NCI-H2227 treated with DMSO at 0.1 percent for 48 hours (cell line): ENCODE measurements around the gene HLA-DQB2.
A peak's percentile ranks its signal among the peaks of the same experiment; 100 is the strongest.
"Not testable (repeated sequence)": the region's sequence is repeated elsewhere in the genome, so short reads cannot be mapped to it uniquely, and the experiment has no call there.

ENCODE experiments used
- DNase-seq: peaks from one replicate; lab custom pipeline; 2025; lab: John Stamatoyannopoulos, UW

The HLA-DQB2 gene

DNA sequence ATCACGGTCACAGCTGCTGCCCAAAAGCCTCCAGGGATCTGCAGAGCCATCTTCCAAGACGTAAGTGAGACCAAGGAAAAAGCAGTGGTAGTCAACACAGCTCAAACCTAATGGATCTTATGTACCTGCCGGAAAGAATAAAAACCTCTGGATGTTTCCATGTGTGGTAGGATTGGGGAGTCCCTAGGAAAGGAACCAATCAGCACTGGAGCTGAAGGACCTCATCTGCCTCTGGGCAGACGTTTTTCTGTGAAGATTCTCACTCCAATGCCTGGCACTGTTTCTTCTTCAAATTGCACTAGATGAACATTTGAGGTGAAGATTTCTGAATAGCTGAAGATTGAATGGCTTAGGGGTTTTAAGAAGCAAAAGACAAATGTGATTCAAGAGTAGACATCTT, at the start of gene HLA-DQB2:
TSS of gene HLA-DQB2 (minus strand) at position 112 of the 400 bp plus-strand sequence. CDS start at position 50, 62 bp downstream.
- DNase-seq: no peak

DNA sequence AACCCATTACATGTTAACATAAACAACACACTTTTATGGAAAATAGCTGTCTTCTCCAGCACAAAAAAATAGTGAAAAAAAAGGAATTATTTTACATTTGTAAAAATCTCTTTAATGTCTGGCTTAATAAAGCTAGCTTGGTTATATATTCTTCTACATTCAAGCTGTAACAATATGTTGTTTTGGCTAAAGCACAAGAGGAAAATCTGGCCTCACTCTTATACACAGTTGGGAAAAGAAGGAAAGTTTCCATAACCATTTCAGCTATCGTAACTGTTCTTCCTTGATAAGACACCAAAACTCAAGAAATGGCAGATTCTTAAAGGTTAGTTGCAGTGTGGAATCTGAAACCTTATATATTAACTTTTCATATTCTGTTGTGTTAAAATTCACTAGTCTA, 45.8 kb upstream of the HLA-DQB2 start:
- DNase-seq: no peak

DNA sequence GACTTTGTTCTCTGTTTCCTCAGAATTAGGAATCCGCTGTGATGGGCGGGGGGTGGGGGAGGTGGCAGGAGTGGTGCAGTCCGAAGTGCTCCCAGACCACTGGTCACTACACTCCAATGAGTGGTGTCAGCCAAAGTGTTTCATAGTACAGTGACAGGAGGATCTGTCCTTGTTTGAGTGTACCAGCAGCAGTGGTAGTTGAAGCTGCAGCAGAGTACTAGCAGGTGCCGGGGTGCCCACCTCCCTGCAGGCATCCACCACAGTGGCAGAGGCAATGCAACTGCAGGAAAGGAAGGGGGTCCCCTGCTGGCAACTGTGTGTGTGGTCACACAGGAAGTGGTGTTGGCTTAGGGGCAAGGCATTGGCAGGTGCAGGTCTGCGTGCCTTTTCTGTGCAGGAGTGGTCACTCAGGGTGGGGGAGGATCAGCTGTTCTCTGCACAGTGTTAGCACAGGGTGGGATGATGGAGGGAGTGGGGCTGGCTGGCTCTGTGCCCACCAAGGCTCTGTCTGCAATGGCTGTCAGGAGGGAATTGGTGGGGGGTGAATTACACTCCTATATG, 43.8 kb upstream of the HLA-DQB2 start:
- no peak for DNase-seq

DNA sequence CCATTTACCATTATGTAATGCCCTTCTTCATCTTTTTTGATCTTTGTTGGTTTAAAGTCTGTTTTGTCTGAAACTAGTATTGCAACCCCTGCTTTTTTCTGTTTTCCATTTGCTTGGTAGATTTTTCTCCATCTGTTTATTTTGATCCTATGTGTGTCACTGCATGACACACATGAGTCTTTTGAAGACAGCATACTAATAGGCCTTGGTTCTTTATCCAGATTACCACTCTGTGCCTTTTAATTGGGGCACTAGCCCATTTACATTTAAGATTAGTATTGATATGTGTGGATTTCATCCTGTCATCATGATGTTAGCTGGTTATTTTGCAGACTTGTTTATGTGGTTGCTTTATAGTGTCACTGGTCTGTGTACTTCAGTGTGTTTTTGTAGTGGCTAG, 42.1 kb upstream of the HLA-DQB2 start:
- not testable (repeated sequence) for DNase-seq

DNA sequence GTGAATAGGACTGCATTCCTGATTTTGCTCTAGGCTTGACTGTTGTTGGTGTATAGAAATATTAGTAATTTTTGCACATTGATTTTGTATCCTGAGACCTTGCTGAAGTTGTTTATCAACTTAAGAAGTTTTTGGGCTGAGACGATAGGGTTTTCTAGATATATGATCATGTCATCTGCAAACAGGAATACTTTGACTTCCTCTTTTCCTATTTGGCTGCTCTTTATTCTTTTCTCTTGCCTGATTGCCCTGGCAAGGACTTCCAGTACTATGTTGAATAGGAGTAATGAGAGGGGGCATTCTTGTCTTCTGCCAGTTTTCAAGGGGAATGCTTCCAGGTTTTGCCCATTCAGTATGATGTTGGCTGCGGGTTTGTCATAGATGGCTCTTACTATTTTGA, 40.1 kb upstream of the HLA-DQB2 start:
- DNase-seq: no peak

DNA sequence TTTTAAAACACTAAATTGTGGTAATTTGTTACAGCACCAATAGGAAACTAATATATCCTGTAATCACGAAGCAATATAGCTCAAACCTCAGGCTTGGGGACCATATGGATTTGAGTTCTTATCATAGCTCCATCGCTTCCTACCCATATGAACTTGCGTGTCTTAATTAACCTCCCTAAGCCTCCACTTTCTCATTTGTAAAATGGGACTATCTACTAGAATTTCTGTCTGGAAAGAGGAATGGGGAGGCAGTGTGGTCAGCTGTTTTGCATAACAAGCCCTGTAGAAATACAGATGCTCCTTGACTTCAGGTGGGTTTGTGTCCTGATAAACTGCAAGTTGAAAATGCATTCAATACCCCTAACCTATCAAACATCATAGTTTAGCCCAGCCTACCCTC, 36.4 kb upstream of the HLA-DQB2 start:
- no peak for DNase-seq

DNA sequence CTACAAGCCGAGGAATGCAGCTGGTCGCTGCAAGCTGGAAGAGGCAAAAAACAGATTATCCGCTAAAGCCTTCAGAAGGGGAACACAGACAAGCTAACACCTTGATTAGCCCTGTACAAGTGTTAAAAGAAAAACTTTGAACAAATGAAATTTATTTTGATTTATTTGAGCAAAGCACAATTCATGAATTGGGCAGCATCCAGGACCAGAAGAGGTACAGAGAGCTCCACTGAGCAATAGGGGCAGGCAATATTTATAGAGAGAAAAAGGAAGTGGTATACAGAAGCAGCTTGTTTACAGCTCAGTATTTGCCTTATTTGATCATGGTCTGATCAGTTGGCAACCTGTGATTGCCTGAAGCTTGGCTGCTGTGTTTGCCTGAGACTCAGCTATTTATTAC, 35.8 kb upstream of the HLA-DQB2 start:
- no peak for DNase-seq

DNA sequence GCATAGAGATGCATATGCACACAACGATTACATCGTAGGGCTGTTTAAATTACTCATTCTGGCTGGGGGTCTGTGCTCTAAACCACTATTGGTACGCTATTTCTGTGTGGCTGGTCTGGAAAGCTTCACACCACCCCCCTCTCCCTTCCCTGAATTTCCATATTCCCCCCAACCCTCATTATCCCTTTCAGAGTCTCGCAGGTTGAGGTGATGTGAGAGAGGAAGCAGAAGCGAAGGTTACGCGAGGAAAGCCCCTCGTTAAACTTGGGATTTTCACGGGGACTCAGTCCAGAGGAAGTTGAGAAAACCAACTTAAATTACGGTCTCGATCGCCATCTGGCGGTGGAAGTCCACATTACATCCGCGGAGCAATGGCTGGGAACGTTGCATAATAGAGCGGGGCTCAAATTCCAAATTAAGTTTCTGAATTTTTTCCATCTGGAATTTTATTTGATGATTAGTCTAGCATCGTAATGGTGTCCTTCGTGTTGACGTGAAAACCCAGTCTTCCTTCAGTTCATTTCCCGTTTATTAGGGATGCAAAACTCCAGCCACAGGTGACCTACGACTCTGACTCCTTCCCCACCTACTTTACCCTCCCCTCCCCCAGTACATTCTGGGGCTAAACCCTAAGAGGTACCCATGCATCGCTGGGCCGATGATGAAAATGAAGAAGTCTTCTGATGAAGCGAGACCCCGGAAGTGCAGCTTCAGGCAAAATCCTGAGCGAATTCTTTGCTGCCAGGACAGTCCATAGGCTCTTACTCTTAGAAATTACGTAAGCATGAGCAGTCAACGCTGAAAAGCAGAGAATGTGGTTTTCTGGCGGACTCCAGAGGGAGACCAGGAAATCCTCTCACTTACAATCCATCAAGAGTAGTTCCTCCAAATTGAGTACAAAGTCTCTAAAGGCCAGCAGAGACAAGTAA, 33.8 kb upstream of the HLA-DQB2 start:
- DNase-seq: peak; percentile 29

DNA sequence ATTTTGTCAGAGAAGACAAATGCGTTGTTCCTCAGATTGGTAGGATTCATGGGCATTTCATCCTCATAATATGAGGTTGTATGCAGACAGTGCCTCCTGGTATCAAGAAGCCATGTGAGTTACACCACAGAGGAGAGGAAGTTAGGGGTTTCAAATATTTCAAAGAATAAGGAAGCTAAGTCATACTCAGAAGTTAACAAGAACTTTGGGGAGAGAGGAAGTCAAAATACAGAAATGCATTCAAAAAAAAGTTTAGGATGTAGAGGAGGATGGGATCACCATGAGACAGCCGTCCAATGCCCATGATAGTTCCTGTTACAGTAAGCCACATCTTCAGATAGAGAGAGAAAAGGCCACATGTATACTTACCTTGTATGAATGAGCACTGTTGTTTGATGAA, 31.2 kb upstream of the HLA-DQB2 start:
- DNase-seq: no peak

DNA sequence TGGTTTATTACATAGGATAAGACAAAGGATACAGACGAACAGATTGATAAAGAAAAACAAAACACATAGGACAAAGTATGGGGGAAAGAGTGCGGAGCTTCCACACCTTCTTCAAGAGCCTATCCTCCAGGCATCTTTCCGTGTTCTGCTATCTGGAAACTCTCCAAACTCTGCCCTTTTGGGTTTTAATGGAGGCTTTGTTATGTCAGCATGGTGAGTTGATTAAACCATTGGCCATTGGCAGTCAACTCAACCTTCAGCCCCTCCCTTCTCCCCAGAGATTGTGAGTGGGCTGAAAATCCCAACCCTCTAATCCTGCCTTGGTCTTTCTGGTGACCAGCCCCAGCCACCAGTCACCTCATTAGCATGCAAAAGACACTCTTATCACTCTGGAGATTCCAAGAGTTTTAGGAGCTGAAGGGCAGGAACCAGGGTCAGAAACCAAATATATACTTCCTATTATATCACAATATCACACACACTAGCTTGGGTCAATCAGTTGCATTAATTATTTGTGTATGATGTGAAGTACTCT, 29.6 kb upstream of the HLA-DQB2 start:
- no peak for DNase-seq

DNA sequence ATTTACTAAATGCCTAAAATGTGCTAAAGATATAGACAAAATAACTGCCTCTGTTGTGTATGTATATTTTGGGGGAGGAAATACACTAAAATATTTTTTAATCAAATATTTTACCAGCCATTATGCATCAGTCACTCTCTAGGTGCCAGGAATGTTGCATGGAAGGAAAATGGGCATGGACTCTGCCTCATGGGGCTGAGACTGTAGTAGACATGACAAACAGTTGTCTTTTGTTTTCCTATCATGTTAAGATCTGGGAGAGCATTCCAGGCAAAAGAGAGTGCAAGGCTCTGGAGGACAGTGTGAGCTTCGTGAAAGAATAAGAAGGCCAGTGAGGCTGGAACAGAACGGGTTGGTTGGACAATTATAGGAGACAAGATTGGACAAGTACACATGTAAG, 27.0 kb upstream of the HLA-DQB2 start:
- DNase-seq: no peak

DNA sequence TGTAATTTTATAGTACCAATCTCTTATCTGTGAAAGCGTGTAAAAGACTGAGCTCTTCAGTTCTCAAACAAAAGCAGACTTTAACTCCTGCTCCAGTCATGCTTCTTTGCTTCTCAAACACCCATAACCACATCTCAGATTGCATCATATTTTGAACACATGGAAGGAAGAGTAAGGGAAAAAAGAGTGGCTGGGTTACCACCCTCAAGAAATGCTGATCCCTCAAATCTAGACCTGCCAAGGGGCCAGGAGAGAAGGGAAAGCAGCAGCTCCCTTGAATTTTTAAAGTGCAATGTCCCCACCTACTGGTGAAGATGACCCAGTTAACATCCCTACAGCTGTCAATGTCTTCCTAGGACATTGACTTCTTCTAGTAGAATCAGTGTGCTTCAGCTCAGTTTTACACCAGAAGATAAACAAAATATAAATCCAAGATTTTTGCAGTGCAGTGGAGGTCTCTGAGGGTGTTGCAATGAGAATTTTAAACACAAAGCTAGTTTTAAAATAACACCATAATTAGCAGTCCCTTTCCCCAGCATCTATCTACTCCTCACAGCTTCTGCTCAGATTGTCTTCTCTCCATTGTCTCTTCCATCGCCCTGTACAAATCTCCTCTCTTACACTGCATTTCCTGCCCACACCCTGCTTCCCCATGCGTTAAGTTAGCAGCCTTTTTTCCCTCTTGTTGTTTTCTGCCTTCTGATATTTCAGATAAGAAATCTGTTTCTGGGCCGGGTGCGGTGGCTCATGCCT, 22.6 kb upstream of the HLA-DQB2 start:
- peak; percentile 53 for DNase-seq

DNA sequence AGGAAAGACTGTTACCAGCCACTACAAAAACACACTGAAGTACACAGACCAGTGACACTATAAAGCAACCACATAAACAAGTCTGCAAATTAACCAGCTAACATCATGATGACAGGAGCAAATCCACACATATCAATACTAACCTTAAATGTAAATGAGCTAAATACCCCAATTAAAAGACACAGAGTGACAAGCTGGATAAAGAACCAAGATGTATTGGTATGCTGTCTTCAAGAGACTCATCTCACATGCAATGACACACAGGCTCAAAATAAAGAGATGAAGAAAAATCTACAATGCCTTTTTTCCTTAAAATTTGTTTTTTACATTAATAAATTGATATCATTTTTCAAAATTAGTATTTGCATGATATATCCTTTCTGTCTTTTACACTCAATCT, 19.6 kb upstream of the HLA-DQB2 start:
- not testable (repeated sequence) for DNase-seq

DNA sequence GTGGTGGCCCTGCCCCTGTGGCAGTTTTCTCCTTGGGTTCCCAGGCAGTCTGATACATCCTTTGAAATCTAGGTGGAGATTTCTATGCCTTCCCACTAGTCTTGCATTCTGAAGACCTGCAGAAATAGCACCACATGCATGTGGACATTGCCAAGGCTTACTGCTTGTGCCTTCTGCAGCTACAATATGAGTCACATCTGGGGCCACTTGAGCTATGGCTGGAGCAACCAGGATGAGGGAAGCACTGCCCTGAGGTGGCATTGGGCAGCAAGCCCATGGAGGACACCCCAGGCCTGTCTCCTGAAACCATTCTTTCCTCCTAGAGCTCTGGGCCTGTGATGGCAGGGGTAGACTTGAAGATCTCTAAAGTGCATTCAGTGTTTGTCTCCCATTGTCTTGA, 15.7 kb upstream of the HLA-DQB2 start:
- DNase-seq: no peak

DNA sequence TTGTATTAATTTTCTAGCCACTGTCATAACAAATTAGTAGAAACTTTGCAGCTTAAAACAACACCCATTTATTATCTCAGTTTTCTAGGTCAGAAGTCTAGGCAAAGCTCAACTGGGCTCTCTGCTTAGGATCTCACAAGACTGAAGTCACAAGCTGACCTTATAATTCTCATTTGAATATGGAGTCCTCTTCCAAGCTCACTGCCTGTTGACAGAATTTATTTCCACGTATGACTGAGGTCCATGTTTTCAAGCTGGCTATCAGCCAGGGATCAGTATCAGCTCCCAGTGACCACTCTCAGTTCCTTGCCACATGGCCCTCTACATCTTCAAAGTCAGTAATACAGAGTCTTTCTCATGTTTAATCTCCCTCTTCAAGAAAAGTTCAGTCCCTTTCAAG, 11.7 kb upstream of the HLA-DQB2 start:
- no peak for DNase-seq

DNA sequence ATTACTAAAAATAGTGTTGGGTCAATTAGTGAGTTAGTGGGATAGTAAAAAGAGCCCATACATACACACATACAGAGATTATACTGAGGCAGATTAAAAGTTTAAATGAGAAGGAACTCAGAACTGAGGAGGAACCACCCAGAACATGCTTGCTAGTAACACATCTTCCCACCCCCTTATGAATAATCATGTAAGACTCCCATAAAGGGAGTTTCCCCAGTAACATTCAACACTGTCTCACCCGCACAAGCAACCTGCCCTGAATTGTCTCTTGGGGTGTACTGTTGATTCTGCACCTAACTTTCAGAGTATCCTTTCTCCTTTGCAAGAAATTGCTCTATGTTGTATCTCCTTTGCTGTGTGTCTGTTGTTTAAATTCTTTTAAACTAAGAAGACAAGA, 11.1 kb upstream of the HLA-DQB2 start:
- no peak for DNase-seq

DNA sequence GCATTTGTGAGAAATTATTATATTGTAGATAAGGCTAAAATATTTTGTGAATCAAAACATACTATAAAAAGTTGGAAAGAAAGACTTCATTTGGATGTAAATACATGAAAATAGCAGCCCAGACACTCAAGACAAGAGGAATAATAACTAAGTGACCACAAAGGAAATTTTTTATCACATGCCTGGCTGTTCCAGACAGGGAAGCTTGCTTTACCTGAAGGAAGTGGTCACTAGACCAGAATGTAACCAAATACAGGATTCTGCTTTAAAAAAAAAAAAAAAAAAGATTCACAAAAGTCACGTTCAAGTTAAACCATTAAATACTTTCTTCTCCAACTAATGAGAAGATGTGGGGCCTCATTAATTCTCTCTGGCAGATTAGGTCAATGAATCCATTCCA, 9.3 kb upstream of the HLA-DQB2 start:
- no peak for DNase-seq

DNA sequence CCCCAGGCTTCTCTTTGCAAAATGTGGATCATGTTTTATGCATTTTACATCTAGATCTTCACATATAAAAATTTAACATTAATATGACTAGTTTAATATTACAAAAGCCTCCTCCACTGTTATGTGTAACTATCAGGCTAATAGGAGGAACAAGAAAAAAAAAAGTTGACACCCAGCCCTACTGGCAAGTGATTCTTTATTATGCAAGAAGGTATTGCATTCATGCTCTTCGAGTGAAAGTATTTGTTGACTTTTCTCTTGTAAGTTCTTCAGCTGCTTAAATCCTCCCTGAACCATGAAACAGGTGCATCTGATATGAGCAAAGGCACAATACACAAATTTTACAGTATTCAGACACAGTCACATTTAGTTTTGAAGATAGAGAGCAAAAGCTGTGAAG, 716 bp upstream of the HLA-DQB2 start:
- DNase-seq: no peak

DNA sequence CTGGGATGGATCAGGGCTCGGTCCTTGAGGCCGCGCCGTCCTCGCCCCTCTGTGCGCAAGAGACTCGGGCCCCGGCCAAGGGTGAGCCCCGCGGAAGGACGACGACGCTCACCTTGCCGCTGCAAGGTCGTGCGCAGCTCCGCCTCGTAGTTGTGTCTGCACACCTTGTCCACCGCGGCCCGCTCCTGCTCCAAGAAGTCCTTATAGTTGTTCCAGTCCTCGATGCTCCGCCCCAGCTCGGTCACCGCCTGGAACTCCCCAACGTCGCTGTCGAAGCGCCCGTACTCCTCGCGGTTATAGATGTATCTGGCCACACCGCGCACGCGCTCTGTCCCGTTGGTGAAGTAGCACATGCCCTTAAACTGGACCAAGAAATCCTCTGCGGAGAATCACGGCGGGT, 1.8 kb downstream of the HLA-DQB2 start:
- no peak for DNase-seq

DNA sequence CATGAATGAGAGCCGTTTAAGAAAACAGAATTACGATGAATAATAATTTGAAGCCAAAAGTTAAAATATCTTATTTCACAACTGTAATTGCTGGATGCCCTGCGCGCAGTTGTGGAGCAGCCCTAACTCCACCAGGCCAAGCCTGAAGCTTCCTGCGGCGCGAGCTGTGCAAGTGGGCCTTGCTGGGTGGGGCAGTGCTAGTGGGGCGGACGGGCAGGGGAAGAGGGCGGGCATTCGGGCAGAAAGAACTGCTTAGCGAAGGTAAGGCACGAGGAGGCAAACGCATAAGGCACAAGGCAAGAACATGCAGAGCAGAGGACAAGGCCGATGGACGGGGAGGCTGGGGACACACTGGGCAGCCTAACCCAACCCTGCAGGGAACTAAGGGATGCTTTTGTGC, 2.3 kb downstream of the HLA-DQB2 start:
- no peak for DNase-seq

DNA sequence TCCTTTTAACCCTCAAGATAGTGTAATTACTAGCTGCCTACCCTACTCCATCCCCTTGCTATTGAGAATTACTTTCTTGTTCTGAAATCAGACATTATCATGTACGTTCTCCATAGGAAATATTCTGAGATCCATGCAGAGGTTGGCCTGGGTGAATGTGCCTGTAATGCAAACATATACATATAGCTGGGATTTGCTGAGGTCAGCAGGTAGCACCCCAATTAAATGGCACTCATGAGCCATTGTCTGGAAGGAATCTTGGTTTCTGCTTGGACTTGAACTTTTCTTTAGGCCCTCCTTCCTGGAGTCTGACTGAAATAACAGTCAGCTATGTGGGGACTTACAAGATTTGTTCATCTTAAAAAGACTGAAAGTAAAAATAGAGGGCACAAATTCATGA, 3.7 kb downstream of the HLA-DQB2 start:
- DNase-seq: no peak

DNA sequence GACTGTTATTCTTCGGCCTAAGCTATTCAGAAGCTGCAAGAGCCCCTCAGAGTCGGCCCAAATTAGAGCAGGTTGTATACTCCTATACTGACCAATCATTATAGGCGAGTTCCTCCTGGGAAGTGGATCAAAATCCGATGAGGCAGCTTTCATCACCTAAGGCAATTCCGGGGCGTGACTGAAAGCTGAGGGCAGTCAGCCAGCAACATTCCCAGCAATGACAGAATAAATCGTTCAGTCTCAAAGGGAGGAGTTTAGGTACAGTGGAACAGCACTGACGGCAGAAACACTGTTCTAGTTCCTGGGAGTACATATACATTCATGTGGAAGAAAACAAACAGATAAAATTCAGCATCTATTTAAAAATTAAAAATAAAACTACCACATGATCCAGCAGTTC, 10.8 kb downstream of the HLA-DQB2 start:
- DNase-seq: no peak

DNA sequence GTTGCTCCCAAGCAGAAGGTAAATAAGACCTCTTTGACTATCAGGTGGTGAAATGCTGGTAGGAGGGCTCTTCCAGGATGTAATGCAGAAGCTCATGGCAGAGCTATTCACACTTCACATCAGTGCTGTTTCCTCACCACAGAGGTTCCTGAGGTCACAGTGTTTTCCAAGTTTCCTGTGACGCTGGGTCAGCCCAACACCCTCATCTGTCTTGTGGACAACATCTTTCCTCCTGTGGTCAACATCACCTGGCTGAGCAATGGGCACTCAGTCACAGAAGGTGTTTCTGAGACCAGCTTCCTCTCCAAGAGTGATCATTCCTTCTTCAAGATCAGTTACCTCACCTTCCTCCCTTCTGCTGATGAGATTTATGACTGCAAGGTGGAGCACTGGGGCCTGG, 17.7 kb downstream of the HLA-DQB2 start:
- not testable (repeated sequence) for DNase-seq
